K562 (cell line): Measurements from ENCODE around the gene AZU1. TPM values are rescaled to one million over a fixed set of nuclear protein-coding genes. Genes with fewer than 3 reads are reported as not detected.

Source experiments
- CGGBP1 ChIP-seq: fragments of 250-450 bp; sonication (Bioruptor Pico); IDR thresholded peaks from 2 replicates; pipeline ENCODE4 v1.9.0; 2021; ENCODE audit warnings: mild to moderate bottlenecking
- ESRRA ChIP-seq: fragments of 450-650 bp; IDR thresholded peaks from 2 replicates; pipeline ENCODE4 v1.6.1; 2014; ENCODE audit warnings: low read depth, mild to moderate bottlenecking, moderate library complexity, borderline replicate concordance
- HDAC1 ChIP-seq, 2 experiments: fragments of 450-650 bp; IDR thresholded peaks; 2 replicates each; pipeline ENCODE4 v1.6.1; 2016 to 2017; ENCODE audit warnings: inconsistent platforms in 1 of 2, mild to moderate bottlenecking in 1 of 2, moderate library complexity in 1 of 2
- HES1 ChIP-seq: fragments of 450-650 bp; IDR thresholded peaks from 2 replicates; pipeline ENCODE4 v1.6.1; 2016; ENCODE audit warnings: low read depth, mild to moderate bottlenecking, moderate library complexity
- HMBOX1 ChIP-seq: sonication (generic); IDR thresholded peaks from 2 replicates; pipeline ENCODE4 v1.6.1; 2016
- OTX1 ChIP-seq: fragments of 450-650 bp; formaldehyde crosslinking; IDR thresholded peaks from 2 replicates; pipeline ENCODE4 v1.4.0; 2022; ENCODE audit warnings: mild to moderate bottlenecking
- POLR2G ChIP-seq: fragments of 200-400 bp; formaldehyde crosslinking; IDR thresholded peaks from 2 replicates; pipeline ENCODE4 v1.6.1; 2017; ENCODE audit warnings: low read depth, mild to moderate bottlenecking, antibody characterized with exemption, low read length, moderate library complexity
- SAFB ChIP-seq: fragments of 200-400 bp; formaldehyde crosslinking; IDR thresholded peaks from 2 replicates; pipeline ENCODE4 v1.6.1; 2017; ENCODE audit warnings: low read depth, low read length, borderline replicate concordance
- SIN3A ChIP-seq, 2 experiments: fragments of 150-350 bp in 1 of 2; IDR thresholded peaks; 2 replicates each; pipeline ENCODE4 v1.6.1; 2011 to 2016; ENCODE audit warnings: borderline replicate concordance in 2 of 2, low read depth in 2 of 2, low read length in 2 of 2, mild to moderate bottlenecking in 2 of 2, moderate library complexity in 2 of 2; ENCODE audit not compliant: control insufficient read depth in 1 of 2
- SP1 ChIP-seq: sonication (generic); formaldehyde crosslinking; IDR thresholded peaks from 2 replicates; pipeline ENCODE4 v1.8.1; 2022; ENCODE audit warnings: mild to moderate bottlenecking, missing genetic modification reagents
- SUPT5H ChIP-seq: fragments of 450-650 bp; IDR thresholded peaks from 2 replicates; pipeline ENCODE4 v1.6.1; 2016
- ZBTB33 ChIP-seq: sonication (generic); formaldehyde crosslinking; IDR thresholded peaks from 2 replicates; pipeline ENCODE4 v1.8.1; 2023; ENCODE audit warnings: mild to moderate bottlenecking, missing genetic modification reagents
- ZNF232 ChIP-seq: sonication (generic); formaldehyde crosslinking; IDR thresholded peaks from 2 replicates; pipeline ENCODE4 v1.8.0; 2022; ENCODE audit warnings: mild to moderate bottlenecking, missing genetic modification reagents
- ZNF639 ChIP-seq, 2 experiments: fragments of 200-800 bp in 1 of 2; sonication (Bioruptor generic) in 1 of 2; sonication (generic) in 1 of 2; formaldehyde crosslinking in 1 of 2; IDR thresholded peaks in 1 of 2; conservative IDR thresholded peaks in 1 of 2; 2 replicates each; pipeline versions ENCODE4 v1.5.0 to v1.6.1; 2016 to 2020; ENCODE audit warnings: missing compliant biosample characterization in 1 of 2, missing genetic modification characterization in 1 of 2, missing genetic modification reagents in 1 of 2
- polyA plus RNA-seq, 8 experiments: library from polyadenylated mRNA; depleted of rRNA in 4 of 8; stranded (reverse) in 5 of 8; unstranded in 3 of 8; fragments of >200 nt; fragmentation: Nextera tagmentation in 2 of 8; fragmentation: Illumina TruSeq in 1 of 8; extraction: Ambion mirVana in 2 of 8; extraction: Trizol in 1 of 8; gene quantifications; 2 replicates each; pipeline versions ENCODE4 v1.2.1 to v1.2.3, GENCODE V29; 2011 to 2014; ENCODE audit warnings: inconsistent platforms in 1 of 8, missing spikeins in 1 of 8
- total RNA-seq, 7 experiments: library from RNA; depleted of rRNA in 6 of 7; stranded (reverse); fragments of >200 nt in 6 of 7; fragmentation: Illumina TruSeq in 2 of 7; extraction: Trizol in 2 of 7; gene quantifications; 2 replicates each; pipeline versions ENCODE4 v1.2.1 to v1.2.3, GENCODE V29; 2011 to 2021; ENCODE audit warnings: low replicate concordance in 1 of 7
- TF ChIP-seq, protein P1 (sequence below): sonication (generic); formaldehyde crosslinking; IDR thresholded peaks from 2 replicates; pipeline ENCODE4 v1.8.0; 2022; ENCODE audit warnings: mild to moderate bottlenecking, missing genetic modification reagents

AZU1 gene
- total and polyA plus RNA-seq, 9 of the 15 experiments (the other 6 are each of a cell fraction or from before 2014, with no cell fraction given), result 0.29 to 1.9 (median 0.59) TPM; not detected in 3

DNA sequence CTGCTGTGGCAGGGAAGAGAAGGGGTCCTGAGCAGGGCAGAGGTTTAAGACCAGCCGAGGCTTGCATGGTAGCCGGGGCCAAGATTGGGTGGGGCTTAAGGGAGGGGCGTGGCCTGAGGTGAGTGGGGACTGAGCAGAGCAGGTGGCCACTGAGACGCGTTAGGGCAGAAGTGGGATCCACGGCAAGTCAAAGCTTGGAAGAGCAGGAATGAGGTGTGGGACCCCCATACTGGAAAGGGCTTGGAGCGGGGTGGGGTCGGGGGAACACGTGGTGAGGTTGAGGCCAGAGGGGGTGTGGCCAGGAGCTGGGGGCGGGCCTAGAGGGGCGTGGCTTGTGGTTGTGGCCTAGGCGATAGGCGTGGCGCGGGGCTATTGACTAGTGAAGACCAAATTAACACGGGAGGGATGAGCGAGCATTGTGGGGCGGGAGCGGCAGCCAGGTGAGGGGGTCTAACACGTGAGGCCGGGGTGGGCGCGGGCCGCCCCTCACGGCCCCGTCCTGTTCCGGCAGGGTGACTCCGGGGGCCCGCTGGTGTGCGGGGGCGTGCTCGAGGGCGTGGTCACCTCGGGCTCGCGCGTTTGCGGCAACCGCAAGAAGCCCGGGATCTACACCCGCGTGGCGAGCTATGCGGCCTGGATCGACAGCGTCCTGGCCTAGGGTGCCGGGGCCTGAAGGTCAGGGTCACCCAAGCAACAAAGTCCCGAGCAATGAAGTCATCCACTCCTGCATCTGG is 35.1 kb downstream of the AZU1 start (continued):
- TF ChIP-seq, protein P1, sequence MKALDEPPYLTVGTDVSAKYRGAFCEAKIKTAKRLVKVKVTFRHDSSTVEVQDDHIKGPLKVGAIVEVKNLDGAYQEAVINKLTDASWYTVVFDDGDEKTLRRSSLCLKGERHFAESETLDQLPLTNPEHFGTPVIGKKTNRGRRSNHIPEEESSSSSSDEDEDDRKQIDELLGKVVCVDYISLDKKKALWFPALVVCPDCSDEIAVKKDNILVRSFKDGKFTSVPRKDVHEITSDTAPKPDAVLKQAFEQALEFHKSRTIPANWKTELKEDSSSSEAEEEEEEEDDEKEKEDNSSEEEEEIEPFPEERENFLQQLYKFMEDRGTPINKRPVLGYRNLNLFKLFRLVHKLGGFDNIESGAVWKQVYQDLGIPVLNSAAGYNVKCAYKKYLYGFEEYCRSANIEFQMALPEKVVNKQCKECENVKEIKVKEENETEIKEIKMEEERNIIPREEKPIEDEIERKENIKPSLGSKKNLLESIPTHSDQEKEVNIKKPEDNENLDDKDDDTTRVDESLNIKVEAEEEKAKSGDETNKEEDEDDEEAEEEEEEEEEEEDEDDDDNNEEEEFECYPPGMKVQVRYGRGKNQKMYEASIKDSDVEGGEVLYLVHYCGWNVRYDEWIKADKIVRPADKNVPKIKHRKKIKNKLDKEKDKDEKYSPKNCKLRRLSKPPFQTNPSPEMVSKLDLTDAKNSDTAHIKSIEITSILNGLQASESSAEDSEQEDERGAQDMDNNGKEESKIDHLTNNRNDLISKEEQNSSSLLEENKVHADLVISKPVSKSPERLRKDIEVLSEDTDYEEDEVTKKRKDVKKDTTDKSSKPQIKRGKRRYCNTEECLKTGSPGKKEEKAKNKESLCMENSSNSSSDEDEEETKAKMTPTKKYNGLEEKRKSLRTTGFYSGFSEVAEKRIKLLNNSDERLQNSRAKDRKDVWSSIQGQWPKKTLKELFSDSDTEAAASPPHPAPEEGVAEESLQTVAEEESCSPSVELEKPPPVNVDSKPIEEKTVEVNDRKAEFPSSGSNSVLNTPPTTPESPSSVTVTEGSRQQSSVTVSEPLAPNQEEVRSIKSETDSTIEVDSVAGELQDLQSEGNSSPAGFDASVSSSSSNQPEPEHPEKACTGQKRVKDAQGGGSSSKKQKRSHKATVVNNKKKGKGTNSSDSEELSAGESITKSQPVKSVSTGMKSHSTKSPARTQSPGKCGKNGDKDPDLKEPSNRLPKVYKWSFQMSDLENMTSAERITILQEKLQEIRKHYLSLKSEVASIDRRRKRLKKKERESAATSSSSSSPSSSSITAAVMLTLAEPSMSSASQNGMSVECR (CRISPR knock-in tag), result peak; percentile 85
- peak; percentile 41; the same call in 1 of the 2 replicates for TF ChIP-seq SUPT5H
- peak in 1 of 2 experiments; percentile 56; a peak in 1 of 4 replicates for TF ChIP-seq ZNF639 (CRISPR knock-in tag; conservative IDR thresholded peaks at IDR 0.05 in 1 of 2, IDR thresholded peaks at IDR 0.05 in 1 of 2)
- no peak for TF ChIP-seq CGGBP1 (CRISPR knock-in tag)
- TF ChIP-seq ZBTB33 (CRISPR knock-in tag), result peak; percentile 72; the same call in 1 of the 2 replicates
- peak; percentile 77 for TF ChIP-seq POLR2G
- peak; percentile 62; the same call in 1 of the 2 replicates for TF ChIP-seq ESRRA
- peak in 1 of 2 experiments; percentile 93; a peak in 2 of 4 replicates for TF ChIP-seq HDAC1 (IDR thresholded peaks at IDR 0.05)
- peak; percentile 52; the same call in 1 of the 2 replicates for TF ChIP-seq HMBOX1
- TF ChIP-seq ZNF232, result 0 out of 2 replicates have a peak, but pooled peaks have one; percentile 72
- TF ChIP-seq SIN3A (IDR thresholded peaks at IDR 0.05; ENCODE audit: borderline replicate concordance in 2 of 2, control insufficient read depth in 1 of 2, low read depth in 2 of 2, low read length in 2 of 2), result peak; percentile 25 to 50; a peak in 2 of 4 replicates
- TF ChIP-seq SAFB, result peak; percentile 50; the same call in 1 of the 2 replicates
- TF ChIP-seq OTX1 (CRISPR knock-in tag), result peak; percentile 33; the same call in 1 of the 2 replicates
- peak; percentile 93 for TF ChIP-seq SP1 (CRISPR knock-in tag)
- 0 out of 2 replicates have a peak, but pooled peaks have one; percentile 17 for TF ChIP-seq HES1
